ENCODE results near the gene STXBP5.

Gene STXBP5

DNA sequence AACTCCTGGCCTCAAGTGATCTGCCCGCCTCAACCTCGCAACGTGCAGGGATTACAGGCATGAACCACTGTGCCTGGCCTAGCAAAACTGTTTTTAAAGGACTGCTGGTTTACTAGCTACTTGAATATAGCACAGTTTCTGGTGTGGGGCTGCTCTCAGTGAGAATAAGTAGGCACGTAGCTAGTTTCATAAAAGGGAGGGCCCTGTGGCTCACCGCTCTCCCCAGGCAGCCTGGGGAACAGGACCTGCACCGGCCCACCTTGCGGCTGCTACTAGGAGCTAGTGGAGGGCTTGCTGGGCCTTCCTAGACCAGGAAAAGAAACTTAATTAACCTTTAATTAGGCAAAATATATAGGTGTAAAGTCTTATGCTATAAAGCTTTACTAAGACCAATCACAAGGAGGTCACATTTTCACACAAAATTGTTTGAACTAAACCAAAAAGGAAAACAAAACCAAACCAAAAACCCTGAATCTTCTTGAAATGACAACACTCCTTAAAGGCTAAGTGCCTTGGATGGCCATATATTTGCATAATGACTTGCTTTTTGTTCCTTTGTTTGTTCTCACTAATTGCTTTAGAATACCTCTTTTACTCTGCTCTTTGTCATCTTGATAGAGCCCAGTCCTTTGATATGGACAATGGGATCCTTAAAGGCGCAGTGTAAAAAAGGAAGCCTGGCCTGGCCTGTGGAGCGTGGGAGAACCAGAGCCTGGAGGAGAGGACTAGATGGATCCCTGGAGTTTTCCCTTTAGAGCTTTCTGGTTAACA is 234.7 kb downstream of the STXBP5 start:
- no peak for TF ChIP-seq GATA2 (IDR thresholded peaks at IDR 0.05; ENCODE audit: low read depth, low read length)
- TF ChIP-seq GATA3 (IDR thresholded peaks at IDR 0.05; ENCODE audit: low read depth, low read length), result no peak
